Stimulated activated CD4-positive, alpha-beta T cell treated with anti-CD3 and anti-CD28 coated beads, Interleukin-15, amount 100 ng/mL, for 48 hours (primary cell): ENCODE measurements around the gene SLC27A4.
"Not testable (repeated sequence)": the region's sequence is repeated elsewhere in the genome, so short reads cannot be mapped to it uniquely, and the experiment has no call there.

Experiments used
- DNase-seq, 2 donors: peaks; one replicate each; pipeline ENCODE4 v3.0.0-alpha.2; 2020; ENCODE audit warnings: low read depth in 2 of 2

Gene SLC27A4

GRCh38 chr9:128324401-128324800 lies 15.9 kb upstream of the SLC27A4 start:
- DNase-seq = no peak

DNA sequence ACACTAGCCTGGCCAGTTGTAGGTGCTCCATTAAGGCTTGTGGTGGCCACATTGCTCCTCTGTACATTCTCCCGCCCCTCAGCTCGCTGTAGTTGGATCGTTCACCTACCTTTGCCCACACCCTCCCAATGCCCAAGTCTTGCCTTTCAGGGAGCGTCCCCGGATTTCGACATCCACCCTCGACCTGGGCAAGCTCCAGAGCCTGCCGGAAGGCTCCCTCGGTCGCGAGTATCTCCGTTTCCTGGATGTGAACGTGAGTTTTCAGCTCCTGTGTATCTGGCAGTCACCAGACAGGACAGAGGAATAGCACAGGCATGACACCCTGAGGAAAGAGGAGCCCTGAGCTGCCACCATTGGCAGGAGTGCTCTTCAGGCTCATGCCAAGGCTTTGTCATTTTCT lies 14.7 kb upstream of the SLC27A4 start:
- no peak for DNase-seq

- DNase-seq = no peak
Measured at GRCh38 chr9:128333451-128333869, 6.9 kb upstream of the SLC27A4 start.

DNA sequence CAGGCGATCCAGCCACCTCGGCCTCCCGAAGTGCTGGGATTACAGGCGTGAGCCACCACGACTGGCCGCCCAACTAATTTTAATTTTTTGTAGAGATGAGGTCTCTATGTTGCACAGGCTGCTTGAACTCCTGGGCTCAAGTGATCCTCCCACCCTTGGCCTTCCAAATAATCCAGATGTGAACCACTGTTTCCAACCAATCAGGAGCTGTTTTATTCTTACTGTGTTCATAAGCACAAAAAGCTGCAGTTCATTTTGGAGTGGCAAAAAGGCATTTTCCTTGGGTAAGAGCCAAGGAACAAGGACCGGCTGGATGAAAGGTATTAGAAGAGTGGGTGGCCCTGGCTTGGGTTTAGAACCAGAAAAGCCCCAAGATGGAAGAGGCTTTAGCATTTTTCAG lies 5.2 kb upstream of the SLC27A4 start:
- no peak for DNase-seq

GRCh38 chr9:128335914-128336313 lies 4.4 kb upstream of the SLC27A4 start:
- no peak for DNase-seq

- DNase-seq = no peak
Measured at GRCh38 chr9:128337936-128338335, 2.4 kb upstream of the SLC27A4 start.

GRCh38 chr9:128338852-128339614 lies 1.3 kb upstream of the SLC27A4 start:
- DNase-seq = not testable (repeated sequence)

DNA sequence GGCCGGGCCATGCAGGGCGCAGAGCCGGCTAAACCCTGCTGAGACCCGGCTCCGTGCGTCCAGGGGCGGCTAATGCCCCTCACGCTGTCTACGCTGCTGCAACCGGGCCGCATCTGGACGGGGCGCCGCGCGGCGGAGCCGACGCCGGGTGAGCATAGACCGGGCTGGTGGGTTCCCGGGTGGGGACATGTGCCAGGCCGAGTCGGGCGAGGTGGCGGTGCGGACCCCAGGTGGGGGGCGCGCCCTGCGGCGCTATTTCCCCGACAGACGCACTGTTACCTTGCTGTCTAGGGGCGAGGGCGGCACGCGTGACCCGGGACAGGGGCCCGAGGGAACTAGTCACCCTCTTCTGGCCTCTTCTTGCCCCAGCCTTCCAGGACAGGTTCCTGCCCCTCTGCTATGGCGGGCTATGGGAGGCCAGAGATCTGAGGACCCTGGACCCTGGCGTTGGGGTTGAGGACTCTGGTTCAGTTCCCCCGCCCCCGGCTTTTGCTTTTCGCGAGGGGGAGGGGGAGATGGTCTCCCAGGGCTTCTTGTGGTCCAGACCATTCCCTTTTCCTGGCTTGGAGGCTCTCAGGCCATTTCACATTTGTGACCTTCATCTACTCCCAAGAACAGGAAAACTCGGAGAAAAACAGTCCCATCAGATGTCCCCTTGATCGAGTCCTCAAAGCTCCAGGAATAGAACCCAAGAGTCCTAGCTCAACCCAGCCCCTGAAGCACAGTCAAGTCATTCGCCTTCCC lies 536 bp downstream of the SLC27A4 start:
- DNase-seq = no peak

DNA sequence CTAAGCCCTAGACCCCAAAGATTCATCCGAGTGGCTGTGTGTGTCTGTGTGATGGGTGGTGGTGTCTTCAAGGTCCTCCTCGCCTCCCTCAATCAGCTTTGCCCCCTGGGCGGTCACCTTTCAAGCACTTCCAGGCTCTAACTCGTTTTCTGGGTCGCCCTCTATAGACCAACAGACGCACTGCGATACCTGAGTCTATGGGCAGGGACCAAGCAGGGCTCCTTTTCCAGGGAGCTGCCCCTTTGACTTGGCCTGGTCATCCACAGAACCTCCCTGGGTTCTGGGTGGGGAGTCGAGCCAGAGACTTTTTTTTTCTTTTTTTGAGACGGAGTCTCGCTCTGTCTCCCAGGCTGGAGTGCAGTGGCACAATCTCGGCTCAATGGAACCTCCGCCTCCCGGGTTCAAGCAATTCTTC lies 1.1 kb downstream of the SLC27A4 start:
- peak; percentile 47 to 59 for DNase-seq

DNA sequence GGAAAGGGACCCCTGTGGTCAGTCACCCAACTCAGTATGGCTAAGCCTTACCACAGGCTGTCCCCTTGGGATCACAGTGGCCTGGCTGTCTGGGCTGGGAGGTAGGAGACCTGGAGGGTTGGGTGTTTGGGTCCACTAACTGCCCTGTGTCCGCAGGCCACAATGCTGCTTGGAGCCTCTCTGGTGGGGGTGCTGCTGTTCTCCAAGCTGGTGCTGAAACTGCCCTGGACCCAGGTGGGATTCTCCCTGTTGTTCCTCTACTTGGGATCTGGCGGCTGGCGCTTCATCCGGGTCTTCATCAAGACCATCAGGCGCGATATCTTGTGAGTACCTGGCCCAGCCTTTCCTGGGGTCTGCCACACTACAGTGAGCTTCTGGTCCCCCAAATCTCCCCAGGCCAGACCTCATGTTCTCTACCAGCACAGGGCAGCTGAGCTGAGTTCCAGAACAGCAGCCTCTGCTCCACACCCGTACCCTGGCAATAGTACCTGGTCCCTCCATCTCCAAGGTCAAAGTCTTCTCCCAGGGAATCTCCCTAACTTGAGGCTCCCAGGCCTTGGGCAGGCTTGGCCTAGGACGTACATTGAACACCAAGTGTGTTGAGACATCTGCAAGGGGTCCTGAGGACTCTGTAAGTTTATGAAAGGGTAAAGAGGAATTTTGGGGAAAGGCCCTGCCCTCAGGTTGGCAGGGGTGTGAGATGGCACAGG lies 2.8 kb downstream of the SLC27A4 start:
- DNase-seq = no peak

GRCh38 chr9:128343855-128344254 lies 3.5 kb downstream of the SLC27A4 start:
- no peak for DNase-seq

DNA sequence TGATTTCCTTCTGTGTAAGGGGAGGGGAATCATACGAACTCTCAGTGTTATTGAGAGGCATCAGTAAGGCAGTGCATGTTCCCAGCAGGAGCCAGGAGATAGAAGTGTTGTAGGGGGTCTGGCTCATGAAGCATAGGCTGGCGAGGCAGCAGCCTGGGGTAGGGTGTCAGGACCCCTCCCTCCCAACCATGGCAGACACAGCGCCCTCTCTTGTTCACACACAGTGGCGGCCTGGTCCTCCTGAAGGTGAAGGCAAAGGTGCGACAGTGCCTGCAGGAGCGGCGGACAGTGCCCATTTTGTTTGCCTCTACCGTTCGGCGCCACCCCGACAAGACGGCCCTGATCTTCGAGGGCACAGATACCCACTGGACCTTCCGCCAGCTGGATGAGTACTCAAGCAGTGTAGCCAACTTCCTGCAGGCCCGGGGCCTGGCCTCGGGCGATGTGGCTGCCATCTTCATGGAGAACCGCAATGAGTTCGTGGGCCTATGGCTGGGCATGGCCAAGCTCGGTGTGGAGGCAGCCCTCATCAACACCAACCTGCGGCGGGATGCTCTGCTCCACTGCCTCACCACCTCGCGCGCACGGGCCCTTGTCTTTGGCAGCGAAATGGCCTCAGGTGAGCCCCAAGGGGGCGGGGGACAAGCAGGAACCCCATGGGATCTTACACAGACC lies 4.7 kb downstream of the SLC27A4 start:
- DNase-seq = no peak

GRCh38 chr9:128349125-128349524 lies 8.8 kb downstream of the SLC27A4 start:
- DNase-seq = no peak

DNA sequence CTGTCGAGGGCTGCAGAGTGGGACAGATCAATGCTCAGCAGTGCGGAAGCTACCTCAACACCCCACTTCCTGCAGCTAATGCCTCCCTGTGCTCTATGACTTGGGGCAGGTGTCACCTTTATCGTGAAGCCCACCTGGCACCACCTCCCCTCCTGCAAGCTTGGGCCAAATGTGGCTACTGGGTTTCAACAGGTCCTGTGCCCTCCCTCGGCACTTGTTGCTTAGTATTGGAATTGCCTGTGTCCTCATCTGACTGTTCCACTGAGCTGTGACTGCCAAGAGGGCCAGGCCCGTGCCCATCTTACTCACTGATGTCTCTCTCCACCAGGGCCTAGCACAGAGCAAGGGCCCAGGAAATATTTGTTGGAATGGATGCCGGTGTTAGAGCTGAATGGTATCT lies 9.4 kb downstream of the SLC27A4 start:
- DNase-seq = no peak

- no peak for DNase-seq
Measured at GRCh38 chr9:128355451-128355850, 15.1 kb downstream of the SLC27A4 start.

DNA sequence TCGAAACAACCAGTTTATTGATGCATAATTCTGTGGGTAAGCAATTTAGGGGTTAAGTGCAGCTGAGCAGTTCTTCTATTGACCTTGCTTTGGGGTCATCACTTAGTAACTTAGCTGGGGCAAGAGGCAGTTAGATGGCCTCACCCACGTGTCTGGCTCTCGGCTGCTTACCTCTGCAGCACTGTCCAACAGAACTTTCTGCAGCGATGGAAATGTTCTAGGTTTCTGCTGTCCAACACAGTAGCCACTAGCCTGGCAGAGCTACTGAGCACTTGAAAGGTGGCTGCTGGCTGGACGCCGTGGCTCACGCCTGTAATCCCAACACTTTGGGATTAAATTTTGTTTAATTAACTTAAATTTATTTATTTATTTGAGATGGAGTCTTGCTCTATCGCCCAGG lies 17.8 kb downstream of the SLC27A4 start:
- no peak for DNase-seq

DNA sequence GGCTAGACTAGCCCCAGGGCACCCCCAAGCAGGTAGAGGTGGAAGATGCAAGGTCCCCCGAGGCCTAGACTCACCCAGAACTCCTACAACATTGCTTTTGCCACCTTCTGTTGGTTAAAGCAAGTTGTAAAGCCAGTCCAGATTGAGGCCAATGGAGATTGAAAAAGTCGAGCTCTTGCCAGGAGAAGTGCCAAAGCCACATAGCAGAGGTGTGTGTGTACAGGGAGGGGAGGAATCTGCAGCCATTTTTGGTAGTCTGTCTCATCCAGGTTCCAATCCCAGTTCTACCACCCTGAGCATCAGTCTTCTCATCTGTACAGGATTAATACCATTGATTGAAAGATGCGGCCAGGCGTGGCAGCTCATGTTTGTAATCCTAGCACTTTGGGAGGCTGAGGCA lies 18.5 kb downstream of the SLC27A4 start:
- DNase-seq = no peak

GRCh38 chr9:128360826-128361225 lies 20.5 kb downstream of the SLC27A4 start:
- no peak for DNase-seq

GRCh38 chr9:128361296-128361985 lies 21.1 kb downstream of the SLC27A4 start:
- no peak for DNase-seq

- DNase-seq = peak; percentile 52 to 60
Measured at GRCh38 chr9:128361986-128362646, 21.8 kb downstream of the SLC27A4 start.

- DNase-seq = no peak
Measured at GRCh38 chr9:128362774-128363173, 22.4 kb downstream of the SLC27A4 start.
